Body of pancreas (tissue), 4 donors: Measurements from ENCODE around the gene IGSF8. TPM values are rescaled to one million over a fixed set of nuclear protein-coding genes. Genes with fewer than 3 reads are reported as not detected.

Source experiments
- ATAC-seq: fragments of 150-250 bp; one replicate; pipeline ENCODE4 v1.9.1; 2016
- DNase-seq, 4 donors: peaks; one replicate each; pipeline ENCODE4 v3.0.0-alpha.2; 2019
- H3K27ac ChIP-seq, 4 donors: fragments of 200-600 bp; sonication (generic); 1 replicate in 3 of 4; 2 replicates in 1 of 4; pipeline versions ENCODE4 v1.5.1 to v1.6.1; 2016 to 2019; ENCODE audit warnings: mild to moderate bottlenecking in 1 of 4, mixed read lengths in 1 of 4, moderate library complexity in 1 of 4
- H3K27me3 ChIP-seq, 2 donors: fragments of 200-600 bp; sonication (generic); one replicate each; pipeline ENCODE4 v1.6.0; 2016; ENCODE audit warnings: mild to moderate bottlenecking in 1 of 2
- H3K36me3 ChIP-seq, 2 donors: fragments of 200-600 bp; sonication (generic); replicated peaks in 1 of 2; 2 replicates each; pipeline ENCODE4 v1.5.1; 2016; ENCODE audit warnings: low read depth in 2 of 2; ENCODE audit not compliant: insufficient read depth in 1 of 2
- H3K4me1 ChIP-seq: fragments of 200-600 bp; sonication (generic); one replicate; pipeline ENCODE4 v1.6.0; 2016
- H3K4me3 ChIP-seq, 2 donors: fragments of 200-600 bp; sonication (generic); 1 replicate in 1 of 2; 2 replicates in 1 of 2; pipeline ENCODE4 v1.5.1; 2016 to 2019
- H3K9me3 ChIP-seq, 3 donors: fragments of 200-600 bp; sonication (generic); 1 replicate in 2 of 3; 2 replicates in 1 of 3; pipeline ENCODE4 v1.5.1; 2016
- CTCF ChIP-seq, 7 experiments: fragments of 450-650 bp in 4 of 7; fragments of 200-600 bp in 3 of 7; sonication (generic) in 3 of 7; IDR thresholded peaks; one replicate each; pipeline ENCODE4 v1.5.1; 2016 to 2019; ENCODE audit warnings: antibody characterized with exemption in 7 of 7
- POLR2A ChIP-seq, 3 donors: fragments of 450-650 bp; IDR thresholded peaks; one replicate each; pipeline ENCODE4 v1.6.1; 2016; ENCODE audit warnings: antibody characterized with exemption in 3 of 3, mild to moderate bottlenecking in 2 of 3
- WGBS, 2 donors: methylation state at CpG; one replicate each; pipeline ENCODE4 v1.1.5; 2017; 5-methylcytosine and 5-hydroxymethylcytosine counted together
- intact Hi-C: fragments of 100-400 bp; cut with DNase I; formaldehyde crosslinking; loops from one replicate; pipeline ENCODE4 v1.15.1; 2023
- total RNA-seq, 2 donors: library from RNA; depleted of rRNA; stranded (reverse); fragments of >200 nt; gene quantifications; one replicate each; pipeline ENCODE4 v1.1.0, GENCODE V29; 2016

IGSF8 gene
- total RNA-seq, 2 donors from 2014 or later: 18.4 to 46.8 TPM

DNA sequence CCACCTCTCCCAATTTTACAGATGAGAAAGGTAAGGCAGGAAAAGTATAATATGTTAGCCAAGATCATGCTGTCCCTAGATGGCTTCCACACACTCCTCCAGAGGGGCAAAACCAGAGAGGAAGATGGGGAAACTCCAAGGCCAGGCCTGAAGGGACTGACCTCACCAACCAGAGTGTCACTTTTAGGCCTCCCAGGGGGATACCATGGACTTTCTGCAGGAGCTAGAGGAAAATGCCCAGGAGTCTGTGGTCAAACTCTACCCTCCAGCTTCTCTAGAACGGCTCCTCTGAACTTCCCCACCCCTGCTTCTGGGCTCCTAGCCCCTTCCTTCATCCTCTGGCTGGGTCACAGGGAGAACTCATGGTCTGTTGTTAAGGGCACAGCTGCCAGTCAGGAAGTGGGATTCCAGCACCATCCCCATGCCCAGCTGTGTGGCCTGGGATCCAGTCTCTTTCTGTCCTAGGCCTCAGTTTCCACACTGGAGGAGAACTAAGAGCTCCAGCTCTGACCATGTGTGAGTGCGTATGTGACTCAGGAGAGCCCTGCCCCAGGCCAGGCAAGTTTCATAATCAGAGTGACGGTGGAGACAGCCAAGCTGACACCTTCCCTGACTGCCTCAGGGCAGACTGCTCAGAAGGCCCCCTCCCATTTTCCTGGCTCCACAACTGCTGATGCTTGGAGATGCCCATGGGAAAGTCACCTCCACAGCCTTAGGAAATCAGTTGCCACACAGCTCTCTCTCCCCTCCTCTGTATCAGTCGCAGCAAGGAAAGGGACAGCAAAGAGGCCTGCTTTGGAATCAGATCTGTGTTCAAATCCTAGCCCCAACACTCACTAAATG, 1.9 kb downstream of the IGSF8 start:
- Histone ChIP-seq H3K27me3 (no peaks in the 10 kb centered on the region), H3K27ac (no peak overlapping the region), H3K4me1 (peaks cover 60% of the 10 kb centered on the region), H3K4me3 (no peak overlapping the region), H3K9me3 (no peaks in the 10 kb centered on the region), H3K36me3 (peaks cover 0 to 3% of the 10 kb centered on the region in 2 donors)
- 57 to 75% methylated on average over 4 of the region's 4 CpGs for WGBS, 2 donors
- TF ChIP-seq POLR2A (IDR thresholded peaks at IDR 0.05) (no peak), CTCF (IDR thresholded peaks at IDR 0.05) (no peak)
- DNase-seq (peak in 1 of 4 donors; percentile 33), ATAC-seq (no peak)
- intact Hi-C loops: no loop called here

- no peak for TF ChIP-seq CTCF (IDR thresholded peaks at IDR 0.05)
- Histone ChIP-seq H3K27ac (no peak overlapping the region), H3K9me3 (no peaks in the 10 kb centered on the region), H3K4me1 (peaks cover 51% of the 10 kb centered on the region), H3K4me3 (no peak overlapping the region), H3K27me3 (no peaks in the 10 kb centered on the region), H3K36me3 (peaks cover 0 to 8% of the 10 kb centered on the region in 2 donors)
- intact Hi-C loops: no loop called here
- peak in 1 of 4 donors; percentile 14 for DNase-seq
- ATAC-seq: no peak
- WGBS, 2 donors: 86 to 98% methylated on average over 3 to 4 of the region's 4 CpGs
Measured at GRCh38 chr1:160095382-160096105, 2.9 kb downstream of the IGSF8 start.

GRCh38 chr1:160094806-160095205, 3.6 kb downstream of the IGSF8 start:
- no peak for ATAC-seq
- Histone ChIP-seq H3K4me1 (peaks cover 51% of the 10 kb centered on the region), H3K27ac (no peak overlapping the region), H3K36me3 (peaks cover 0 to 8% of the 10 kb centered on the region in 2 donors), H3K27me3 (no peaks in the 10 kb centered on the region), H3K4me3 (no peak overlapping the region), H3K9me3 (no peaks in the 10 kb centered on the region)
- 93 to 97% methylated on average over 8 to 14 of the region's 14 CpGs for WGBS, 2 donors
- intact Hi-C loops: no loop called here
- DNase-seq: no peak
- no peak for TF ChIP-seq POLR2A (IDR thresholded peaks at IDR 0.05)
- no peak for TF ChIP-seq CTCF (IDR thresholded peaks at IDR 0.05)

- H3K4me3 ChIP-seq: no peak overlapping the region
- intact Hi-C loops: no loop called here
- no peak for TF ChIP-seq POLR2A (IDR thresholded peaks at IDR 0.05)
- TF ChIP-seq CTCF (IDR thresholded peaks at IDR 0.05): no peak
- H3K27ac ChIP-seq: peak overlapping the region in 1 of 4 donors; percentile 4
- ATAC-seq (no peak), DNase-seq (no peak)
- H3K9me3 ChIP-seq: no peaks in the 10 kb centered on the region
- WGBS, 2 donors: 82 to 88% methylated on average over 4 of the region's 4 CpGs
- no peaks in the 10 kb centered on the region for H3K27me3 ChIP-seq
- H3K4me1 ChIP-seq: peaks cover 46% of the 10 kb centered on the region
- H3K36me3 ChIP-seq: peaks cover 0 to 8% of the 10 kb centered on the region in 2 donors
Measured at GRCh38 chr1:160094291-160094625, 4.2 kb downstream of the IGSF8 start.
